Esophagus muscularis mucosa (tissue), 4 donors: ENCODE results near the gene SYT3. TPM values are rescaled to one million over a fixed set of nuclear protein-coding genes. Genes with fewer than 3 reads are reported as not detected.

Source experiments
- DNase-seq: peaks from one replicate; pipeline ENCODE4 v3.0.0-alpha.2; 2017; ENCODE audit errors: extremely low spot score
- H3K27ac ChIP-seq, 4 donors: fragments of 200-600 bp; sonication (generic); replicated peaks in 1 of 4; 1 replicate in 3 of 4; 2 replicates in 1 of 4; pipeline ENCODE4 v1.5.1; 2016 to 2019; ENCODE audit warnings: mild to moderate bottlenecking in 1 of 4
- H3K27me3 ChIP-seq, 4 donors: fragments of 200-600 bp; sonication (generic); one replicate each; pipeline versions ENCODE4 v1.5.1 to v1.6.0; 2016 to 2019
- H3K36me3 ChIP-seq, 4 donors: fragments of 200-600 bp; sonication (generic); one replicate each; pipeline ENCODE4 v1.5.1; 2016 to 2019
- H3K4me1 ChIP-seq, 4 donors: fragments of 200-600 bp; sonication (generic); one replicate each; pipeline ENCODE4 v1.5.1; 2016 to 2019
- H3K4me3 ChIP-seq, 4 donors: fragments of 200-600 bp; sonication (generic); 1 replicate in 2 of 4; 2 replicates in 2 of 4; pipeline ENCODE4 v1.5.1; 2016 to 2019; ENCODE audit warnings: mild to moderate bottlenecking in 4 of 4, moderate library complexity in 1 of 4
- H3K9me3 ChIP-seq, 4 donors: fragments of 200-600 bp; sonication (generic); 1 replicate in 3 of 4; 2 replicates in 1 of 4; pipeline ENCODE4 v1.5.1; 2016 to 2019
- CTCF ChIP-seq, 3 experiments: fragments of 200-600 bp in 2 of 3; fragments of 450-650 bp in 1 of 3; sonication (generic) in 2 of 3; IDR thresholded peaks; one replicate each; pipeline ENCODE4 v1.5.1; 2017 to 2019; ENCODE audit warnings: antibody characterized with exemption in 3 of 3, mild to moderate bottlenecking in 2 of 3, moderate library complexity in 1 of 3
- EP300 ChIP-seq: sonication (generic); formaldehyde crosslinking; IDR thresholded peaks from one replicate; pipeline ENCODE4 v1.6.1; 2017; ENCODE audit warnings: antibody characterized with exemption
- POLR2A ChIP-seq: fragments of 450-650 bp; IDR thresholded peaks from one replicate; pipeline ENCODE4 v1.6.1; 2017; ENCODE audit warnings: antibody characterized with exemption, moderate library complexity, mild to moderate bottlenecking, low read depth
- POLR2AphosphoS5 ChIP-seq, 2 donors: sonication (generic); formaldehyde crosslinking; IDR thresholded peaks; one replicate each; pipeline ENCODE4 v1.6.1; 2017; ENCODE audit warnings: antibody characterized with exemption in 2 of 2
- WGBS: methylation state at CpG from one replicate; pipeline ENCODE4 v1.1.5; 2018; 5-methylcytosine and 5-hydroxymethylcytosine counted together
- intact Hi-C: fragments of 100-400 bp; cut with DNase I; formaldehyde crosslinking; loops from one replicate; pipeline ENCODE4 v1.15.1; 2023
- total RNA-seq, 4 donors: library from RNA; depleted of rRNA; stranded (reverse); fragments of >200 nt; gene quantifications; one replicate each; pipeline versions ENCODE4 v1.1.0 to v1.2.1, GENCODE V29; 2016

The SYT3 gene
- total RNA-seq, 4 donors from 2014 or later: 0.17 to 1.2 (median 0.71) TPM; not detected in 1

- H3K27me3 ChIP-seq: peaks cover 0 to 77% (median 13%) of the 10 kb centered on the region in 4 donors
- intact Hi-C loops: no loop called here
- H3K27ac ChIP-seq: no peak overlapping the region
- H3K9me3 ChIP-seq: peaks cover 0 to 31% (median 26%) of the 10 kb centered on the region in 4 donors
- DNase-seq: no peak
- H3K36me3 ChIP-seq: no peaks in the 10 kb centered on the region
- H3K4me3 ChIP-seq: no peak overlapping the region
- 98% methylated on average over 2 of the region's 2 CpGs for WGBS
- TF ChIP-seq POLR2AphosphoS5 (IDR thresholded peaks at IDR 0.05): no peak
- TF ChIP-seq POLR2A: no peak
- no peak for TF ChIP-seq EP300
- no peak for TF ChIP-seq CTCF (IDR thresholded peaks at IDR 0.05)
- H3K4me1 ChIP-seq: peaks cover 0 to 3% (median 2%) of the 10 kb centered on the region in 4 donors
Observed at GRCh38 chr19:50633973-50634372, 5.7 kb downstream of the SYT3 start.

- DNase-seq: no peak
- WGBS: 90% methylated on average over 2 of the region's 2 CpGs
- no peaks in the 10 kb centered on the region for H3K36me3 ChIP-seq
- H3K27ac ChIP-seq: no peak overlapping the region
- H3K9me3 ChIP-seq: peaks cover 0 to 31% (median 26%) of the 10 kb centered on the region in 4 donors
- intact Hi-C loops: no loop called here
- H3K4me1 ChIP-seq: no peaks in the 10 kb centered on the region
- H3K27me3 ChIP-seq: peaks cover 0 to 74% (median 6%) of the 10 kb centered on the region in 4 donors
- no peak for TF ChIP-seq POLR2AphosphoS5 (IDR thresholded peaks at IDR 0.05)
- TF ChIP-seq CTCF (IDR thresholded peaks at IDR 0.05): no peak
- TF ChIP-seq POLR2A: no peak
- no peak for TF ChIP-seq EP300
- no peak overlapping the region for H3K4me3 ChIP-seq
Observed at GRCh38 chr19:50633359-50633758, 6.3 kb downstream of the SYT3 start.

GRCh38 chr19:50632151-50632835 lies 7.4 kb downstream of the SYT3 start:
- peaks cover 0 to 70% (median 0%) of the 10 kb centered on the region in 4 donors for H3K27me3 ChIP-seq
- no peak overlapping the region for H3K4me3 ChIP-seq
- intact Hi-C loops: no loop called here
- H3K4me1 ChIP-seq: no peaks in the 10 kb centered on the region
- WGBS: 73% methylated on average over 9 of the region's 20 CpGs
- H3K27ac ChIP-seq: no peak overlapping the region
- peaks cover 0 to 31% (median 26%) of the 10 kb centered on the region in 4 donors for H3K9me3 ChIP-seq
- H3K36me3 ChIP-seq: no peaks in the 10 kb centered on the region
- DNase-seq: no peak
- TF ChIP-seq POLR2A (no peak), EP300 (no peak), POLR2AphosphoS5 (IDR thresholded peaks at IDR 0.05) (no peak), CTCF (IDR thresholded peaks at IDR 0.05) (no peak)

- H3K4me3 ChIP-seq: no peak overlapping the region
- TF ChIP-seq POLR2A: no peak
- intact Hi-C loops: no loop called here
- no peak for DNase-seq
- no peak overlapping the region for H3K27ac ChIP-seq
- 74% methylated on average over 6 of the region's 14 CpGs for WGBS
- peaks cover 0 to 66% (median 0%) of the 10 kb centered on the region in 4 donors for H3K27me3 ChIP-seq
- H3K4me1 ChIP-seq: no peaks in the 10 kb centered on the region
- no peaks in the 10 kb centered on the region for H3K36me3 ChIP-seq
- H3K9me3 ChIP-seq: peaks cover 0 to 19% (median 17%) of the 10 kb centered on the region in 4 donors
Observed at GRCh38 chr19:50629801-50630200, 9.9 kb downstream of the SYT3 start.

GRCh38 chr19:50629194-50629593 lies 10.5 kb downstream of the SYT3 start:
- H3K9me3 ChIP-seq: peaks cover 0 to 13% (median 11%) of the 10 kb centered on the region in 4 donors
- peaks cover 0 to 66% (median 0%) of the 10 kb centered on the region in 4 donors for H3K27me3 ChIP-seq
- WGBS: 81% methylated on average over 20 of the region's 20 CpGs
- H3K27ac ChIP-seq: no peak overlapping the region
- no peak overlapping the region for H3K4me3 ChIP-seq
- intact Hi-C loops: no loop called here
- H3K36me3 ChIP-seq: no peaks in the 10 kb centered on the region
- no peaks in the 10 kb centered on the region for H3K4me1 ChIP-seq
- no peak for TF ChIP-seq POLR2AphosphoS5 (IDR thresholded peaks at IDR 0.05)
- TF ChIP-seq CTCF (IDR thresholded peaks at IDR 0.05): no peak
- TF ChIP-seq EP300: no peak
- TF ChIP-seq POLR2A: no peak
- DNase-seq: no peak
